ENCODE results near the gene CNTNAP2.

- TF ChIP-seq CTCF (IDR thresholded peaks at IDR 0.05; ENCODE audit: borderline replicate concordance, extremely low read depth, low read length, poor library complexity, severe bottlenecking) (no peak), EZH2 (IDR thresholded peaks at IDR 0.05; ENCODE audit: borderline replicate concordance, low read depth, low read length, severe bottlenecking) (no peak)
These were observed 1402.5 kb downstream of the CNTNAP2 start for GRCh38 chr7:147519062-147519461.
